ENCODE measurements around the gene BNC2. TPM values are rescaled to one million over a fixed set of nuclear protein-coding genes. Genes with fewer than 3 reads are reported as not detected.
A peak's percentile ranks its signal among the peaks of the same experiment; 100 is the strongest.

The BNC2 gene
- total and polyA plus RNA-seq, 8 donors: 0.28 to 7.6 (median 0.99) TPM

DNA sequence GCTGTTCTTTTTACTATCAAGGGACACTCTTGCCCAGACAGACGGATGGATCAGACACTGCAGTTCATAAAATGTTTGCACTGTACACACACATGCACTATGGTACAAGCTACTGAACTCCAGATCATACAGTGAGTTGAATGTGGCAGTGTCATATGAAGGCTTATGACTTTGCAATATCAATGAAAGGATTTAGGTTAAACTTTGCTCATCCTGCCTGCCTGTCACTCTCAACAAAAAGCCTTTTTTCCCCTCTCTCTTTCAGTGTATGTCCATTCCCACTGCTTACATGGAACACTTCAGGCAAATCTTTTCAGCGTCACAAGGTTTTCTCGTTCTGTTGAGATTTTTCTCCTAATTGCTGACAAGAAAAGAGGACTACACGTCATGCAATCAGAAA lies 97.4 kb downstream of the BNC2 start:
- no peak for TF ChIP-seq CTCF (IDR thresholded peaks at IDR 0.05)
- no peaks in the 10 kb centered on the region for H3K9me3 ChIP-seq
- H3K4me3 ChIP-seq: no peak overlapping the region
- FAIRE-seq: no peak
- peak in 1 of 4 donors; percentile 56 for ATAC-seq
- no peak overlapping the region for H3K27ac ChIP-seq
- H3K36me3 ChIP-seq: no peaks in the 10 kb centered on the region
- intact Hi-C loops (cut with DNase I): no loop called here
- H3K27me3 ChIP-seq: no peaks in the 10 kb centered on the region
- 33 to 44% methylated on average over 4 of the region's 4 CpGs for WGBS, 2 donors
- DNase-seq: no peak
- no peaks in the 10 kb centered on the region for H3K4me1 ChIP-seq

DNA sequence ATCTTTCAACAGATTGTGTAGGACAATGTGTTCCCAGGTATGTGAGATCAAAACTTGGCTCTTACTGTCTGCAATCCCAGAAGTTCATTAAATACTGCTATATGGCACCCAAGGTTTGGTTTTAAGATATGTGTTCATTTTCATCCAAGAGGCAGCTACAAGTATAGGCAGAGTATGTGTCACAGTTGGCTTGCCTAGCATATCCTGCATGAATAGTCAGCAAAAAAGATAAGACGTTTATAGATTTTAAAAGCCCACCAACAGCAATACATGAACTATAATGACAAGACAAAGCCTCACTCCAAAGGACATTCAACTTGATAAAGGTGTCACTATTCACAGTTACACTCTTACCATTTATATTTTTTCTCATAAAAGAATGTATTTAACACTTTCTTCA lies 99.1 kb downstream of the BNC2 start:
- ATAC-seq: no peak
- H3K4me1 ChIP-seq: no peaks in the 10 kb centered on the region
- DNase-seq: no peak
- no peak overlapping the region for H3K4me3 ChIP-seq
- 26 to 39% methylated on average over 1 of the region's 1 CpG for WGBS, 2 donors
- no peaks in the 10 kb centered on the region for H3K9me3 ChIP-seq
- intact Hi-C loops (cut with DNase I): no loop called here
- no peaks in the 10 kb centered on the region for H3K27me3 ChIP-seq
- no peak for FAIRE-seq
- TF ChIP-seq CTCF (IDR thresholded peaks at IDR 0.05): no peak
- no peaks in the 10 kb centered on the region for H3K36me3 ChIP-seq
- no peak overlapping the region for H3K27ac ChIP-seq

DNA sequence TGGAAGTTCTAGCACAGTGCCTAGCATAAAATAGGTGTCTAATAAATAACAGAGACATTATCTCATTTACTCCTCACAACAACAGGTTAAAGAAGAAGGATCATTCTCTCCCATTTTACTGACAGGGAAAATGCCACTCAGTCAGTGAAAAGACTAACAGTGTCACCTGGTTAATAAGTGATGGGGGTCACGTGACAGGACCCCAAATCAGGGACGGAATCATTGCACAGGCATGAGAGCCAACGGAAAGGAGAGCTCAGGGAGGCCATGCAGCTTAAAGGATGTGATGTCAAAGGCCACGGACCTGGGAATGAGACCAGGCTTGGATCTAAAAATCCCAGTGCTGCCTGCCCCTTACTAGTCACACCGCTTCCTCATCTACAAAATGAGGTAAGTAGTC lies 101.2 kb downstream of the BNC2 start:
- WGBS, 2 donors: 66 to 68% methylated on average over 5 of the region's 5 CpGs

GRCh38 chr9:16768816-16769215 lies 101.7 kb downstream of the BNC2 start:
- TF ChIP-seq CTCF (IDR thresholded peaks at IDR 0.05): no peak
- FAIRE-seq (no peak), ATAC-seq (no peak), DNase-seq (no peak)
- Histone ChIP-seq H3K4me3 (no peak overlapping the region), H3K27me3 (no peaks in the 10 kb centered on the region), H3K36me3 (no peaks in the 10 kb centered on the region), H3K27ac (no peak overlapping the region), H3K9me3 (no peaks in the 10 kb centered on the region), H3K4me1 (no peaks in the 10 kb centered on the region)
- WGBS, 2 donors: 85 to 93% methylated on average over 6 of the region's 6 CpGs
- intact Hi-C loops (cut with DNase I): no loop called here

More for the DNA sequence above, 101.2 kb downstream of the BNC2 start:
- FAIRE-seq (no peak), ATAC-seq (no peak), DNase-seq (no peak)
- H3K9me3 ChIP-seq: no peaks in the 10 kb centered on the region
- no peaks in the 10 kb centered on the region for H3K27me3 ChIP-seq
- no peak overlapping the region for H3K4me3 ChIP-seq
- TF ChIP-seq CTCF (IDR thresholded peaks at IDR 0.05): no peak
- no peaks in the 10 kb centered on the region for H3K36me3 ChIP-seq
- no peak overlapping the region for H3K27ac ChIP-seq
- H3K4me1 ChIP-seq: no peaks in the 10 kb centered on the region
- intact Hi-C loops (cut with DNase I): no loop called here

DNA sequence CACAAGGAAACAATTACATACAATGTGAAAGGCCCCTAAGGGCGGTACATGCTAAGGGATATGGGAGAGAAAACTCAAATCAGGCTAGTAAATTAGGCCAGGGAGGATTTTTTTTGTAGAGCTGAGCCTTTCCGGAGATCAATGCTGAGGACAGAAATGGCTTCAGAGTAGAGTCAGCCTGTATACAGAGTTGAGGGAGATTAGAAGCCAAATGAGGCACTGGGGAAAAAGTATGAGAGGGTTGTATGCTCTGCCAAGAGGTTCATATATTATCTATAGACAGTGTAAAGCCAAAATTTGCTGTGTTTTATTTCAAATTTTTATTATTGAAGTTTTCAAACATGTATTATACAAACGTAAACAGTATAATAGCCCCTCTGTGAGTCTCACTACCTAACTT lies 103.1 kb downstream of the BNC2 start:
- no peak for TF ChIP-seq CTCF (IDR thresholded peaks at IDR 0.05)
- ATAC-seq (no peak), DNase-seq (no peak), FAIRE-seq (no peak)
- WGBS, 2 donors: 89% methylated on average over 3 of the region's 3 CpGs
- no peaks in the 10 kb centered on the region for H3K36me3 ChIP-seq
- intact Hi-C loops (cut with DNase I): no loop called here
- no peaks in the 10 kb centered on the region for H3K27me3 ChIP-seq
- H3K4me3 ChIP-seq: no peak overlapping the region
- H3K9me3 ChIP-seq: no peaks in the 10 kb centered on the region
- H3K27ac ChIP-seq: no peak overlapping the region
- no peaks in the 10 kb centered on the region for H3K4me1 ChIP-seq
